NCI-H187 treated with DMSO at 0.1 percent for 48 hours (cell line): ENCODE results near the gene CRYBG1.

Source experiments
- DNase-seq: peaks from one replicate; lab custom pipeline; 2025; lab: John Stamatoyannopoulos, UW

The CRYBG1 gene

DNA sequence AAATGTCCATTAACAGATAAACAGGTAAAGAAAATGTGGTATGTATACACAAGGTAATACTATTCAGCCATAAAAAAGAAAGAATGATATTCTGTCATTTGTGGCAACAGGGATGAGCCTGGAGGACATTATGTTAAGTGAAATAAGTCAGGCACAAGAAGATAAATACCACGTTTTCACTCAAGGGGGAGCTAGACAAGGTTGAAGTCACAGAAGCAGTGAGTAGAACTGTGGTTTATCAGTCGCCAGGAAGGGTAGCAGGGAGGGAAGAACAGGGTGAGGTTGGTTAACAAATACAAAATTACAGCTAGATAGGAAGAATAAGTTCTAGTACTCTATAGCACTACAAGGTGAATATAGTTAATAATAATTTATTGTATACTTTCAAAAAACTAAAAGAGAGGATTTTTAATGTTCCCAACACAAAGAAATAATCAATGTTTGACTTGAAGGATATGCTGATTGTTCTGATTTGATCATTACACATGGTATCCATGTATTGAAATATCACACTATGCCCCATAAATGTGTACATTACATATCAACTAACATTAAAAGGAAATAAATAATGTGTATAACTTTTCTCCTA, 247.7 kb downstream of the CRYBG1 start:
- peak; percentile 38 for DNase-seq

GRCh38 chr6:106609699-106610098, 249.2 kb downstream of the CRYBG1 start:
- no peak for DNase-seq

DNA sequence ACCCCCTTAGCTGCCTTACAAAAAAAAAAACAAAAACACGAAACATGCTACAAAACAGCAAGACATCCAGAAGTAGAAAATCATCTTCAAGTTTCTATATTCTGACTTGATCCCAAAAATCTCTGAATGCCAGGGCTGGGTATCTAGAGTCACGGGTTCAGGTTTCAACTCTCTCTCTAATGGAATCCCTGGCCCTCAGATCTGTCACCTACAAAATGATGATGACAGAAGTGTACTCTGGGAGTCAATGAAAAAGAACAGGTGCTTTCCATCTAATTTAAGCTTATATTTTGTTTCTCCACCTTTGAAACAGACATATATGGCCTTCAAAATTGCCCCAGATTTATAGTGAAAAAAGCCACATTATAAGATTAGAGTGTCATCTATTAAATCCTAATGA, 250.5 kb downstream of the CRYBG1 start:
- no peak for DNase-seq

GRCh38 chr6:106612671-106613416, 252.3 kb downstream of the CRYBG1 start:
- no peak for DNase-seq

DNA sequence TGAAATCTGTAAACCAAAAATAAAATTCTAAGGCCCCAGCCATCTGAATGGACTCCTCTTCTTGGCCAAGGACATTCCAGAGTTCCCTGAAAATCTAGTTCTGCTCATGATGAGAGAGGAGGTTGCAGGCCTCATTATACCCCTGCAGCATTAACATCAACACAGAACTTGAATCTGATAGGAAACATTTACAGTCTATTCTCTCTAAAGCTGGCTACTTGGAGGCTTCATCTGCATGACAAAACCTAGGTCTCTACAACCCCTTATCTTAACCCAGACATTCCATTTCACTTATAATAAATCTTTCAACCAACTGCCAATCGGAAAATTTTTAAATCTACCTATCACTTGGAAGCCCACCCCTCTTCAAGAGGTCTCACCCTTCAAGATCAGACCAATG, 253.1 kb downstream of the CRYBG1 start:
- no peak for DNase-seq

GRCh38 chr6:106614166-106614565, 253.6 kb downstream of the CRYBG1 start:
- no peak for DNase-seq

GRCh38 chr6:106614592-106615257, 254.2 kb downstream of the CRYBG1 start:
- no peak for DNase-seq

GRCh38 chr6:106617302-106617701, 256.8 kb downstream of the CRYBG1 start:
- DNase-seq = no peak

DNA sequence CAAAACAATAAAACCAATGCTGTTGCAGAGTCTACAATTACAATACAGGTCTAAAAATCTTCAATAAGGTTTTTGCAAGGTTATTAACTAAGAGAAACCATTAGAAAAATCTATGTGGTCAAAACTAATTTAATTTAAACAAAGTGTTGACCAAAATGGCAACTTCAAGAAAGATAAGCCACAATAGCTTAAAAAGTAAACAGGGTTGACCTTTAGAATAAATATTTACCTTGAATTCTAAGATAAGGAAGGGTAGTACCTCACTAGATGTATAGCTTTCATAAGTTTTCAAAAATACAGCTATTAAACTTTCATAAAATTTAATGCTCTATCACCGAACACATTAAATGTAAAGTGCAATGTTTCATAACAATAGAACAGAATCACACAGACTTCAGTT, 257.3 kb downstream of the CRYBG1 start:
- no peak for DNase-seq

GRCh38 chr6:106618324-106618723, 257.8 kb downstream of the CRYBG1 start:
- no peak for DNase-seq

DNA sequence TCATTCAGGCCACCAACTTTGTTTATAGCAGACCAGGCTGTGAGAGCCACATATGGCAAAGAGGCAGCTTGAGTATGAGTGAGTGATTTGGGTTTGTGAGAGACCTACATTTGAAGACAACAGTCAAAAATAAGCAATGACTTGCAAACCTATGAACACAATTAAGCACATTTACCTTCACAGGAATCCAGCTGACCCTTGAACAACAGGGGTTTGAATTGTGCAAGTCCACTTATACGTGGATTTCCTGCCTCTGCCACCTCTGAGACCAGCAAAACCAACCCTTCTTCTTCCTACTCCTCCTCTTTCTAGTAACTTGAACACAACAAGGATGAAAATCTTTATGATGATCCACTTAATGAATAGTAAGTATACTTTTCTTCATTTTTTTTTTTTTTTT, 258.7 kb downstream of the CRYBG1 start:
- no peak for DNase-seq

- no peak for DNase-seq
Measured at GRCh38 chr6:106620931-106621672, 260.6 kb downstream of the CRYBG1 start.
